GM03348 (cell line): ENCODE measurements around the gene PTGES2.
"Not testable (repeated sequence)": the region's sequence is repeated elsewhere in the genome, so short reads cannot be mapped to it uniquely, and the experiment has no call there.

ENCODE experiments used
- DNase-seq: peaks from one replicate; pipeline ENCODE4 v3.0.0; 2012; ENCODE audit warnings: low spot score

PTGES2 gene

GRCh38 chr9:128088253-128088945 is 39.1 kb downstream of the PTGES2 start:
- no peak for DNase-seq

- no peak for DNase-seq
Measured at GRCh38 chr9:128087262-128087661, 40.3 kb downstream of the PTGES2 start.

- no peak for DNase-seq
Measured at GRCh38 chr9:128085943-128086342, 41.6 kb downstream of the PTGES2 start.

- DNase-seq, result no peak
Measured at GRCh38 chr9:128084746-128085145, 42.8 kb downstream of the PTGES2 start.

- no peak for DNase-seq
Measured at GRCh38 chr9:128082151-128082550, 45.4 kb downstream of the PTGES2 start.

GRCh38 chr9:128081056-128081455 is 46.5 kb downstream of the PTGES2 start:
- DNase-seq, result peak; percentile 86

GRCh38 chr9:128080206-128080605 is 47.3 kb downstream of the PTGES2 start:
- no peak for DNase-seq

GRCh38 chr9:128078504-128079434 is 48.8 kb downstream of the PTGES2 start:
- no peak for DNase-seq

GRCh38 chr9:128077847-128078503 is 49.6 kb downstream of the PTGES2 start:
- no peak for DNase-seq

- no peak for DNase-seq
Measured at GRCh38 chr9:128073253-128073886, 54.2 kb downstream of the PTGES2 start.

GRCh38 chr9:128072144-128073021 is 55.1 kb downstream of the PTGES2 start:
- DNase-seq, result peak; percentile 29

- DNase-seq, result not testable (repeated sequence)
Measured at GRCh38 chr9:128071475-128071874, 56.1 kb downstream of the PTGES2 start.

- DNase-seq, result no peak
Measured at GRCh38 chr9:128070874-128071273, 56.7 kb downstream of the PTGES2 start.
